ENCODE measurements around the gene RASGRF1.

DNA sequence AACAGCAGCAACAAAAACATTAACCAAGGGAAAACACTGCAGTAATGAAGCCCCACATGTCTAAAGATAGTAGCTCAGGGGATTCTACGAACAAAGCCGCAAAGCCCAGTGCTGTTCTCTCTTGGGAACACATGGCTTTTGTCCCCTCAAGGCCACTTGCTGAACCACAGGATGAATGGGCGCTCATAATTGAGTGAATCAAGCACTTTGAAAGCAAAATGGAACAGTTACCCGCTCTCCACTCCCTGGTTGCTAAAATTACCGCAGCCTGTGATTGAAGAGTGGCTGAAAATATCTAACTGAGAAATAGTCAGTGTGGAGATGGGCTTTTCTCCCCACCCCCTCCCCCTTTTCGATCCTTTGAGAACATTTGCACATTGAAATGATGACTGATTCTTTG is 39.6 kb downstream of the RASGRF1 start:
- TF ChIP-seq, protein P1, sequence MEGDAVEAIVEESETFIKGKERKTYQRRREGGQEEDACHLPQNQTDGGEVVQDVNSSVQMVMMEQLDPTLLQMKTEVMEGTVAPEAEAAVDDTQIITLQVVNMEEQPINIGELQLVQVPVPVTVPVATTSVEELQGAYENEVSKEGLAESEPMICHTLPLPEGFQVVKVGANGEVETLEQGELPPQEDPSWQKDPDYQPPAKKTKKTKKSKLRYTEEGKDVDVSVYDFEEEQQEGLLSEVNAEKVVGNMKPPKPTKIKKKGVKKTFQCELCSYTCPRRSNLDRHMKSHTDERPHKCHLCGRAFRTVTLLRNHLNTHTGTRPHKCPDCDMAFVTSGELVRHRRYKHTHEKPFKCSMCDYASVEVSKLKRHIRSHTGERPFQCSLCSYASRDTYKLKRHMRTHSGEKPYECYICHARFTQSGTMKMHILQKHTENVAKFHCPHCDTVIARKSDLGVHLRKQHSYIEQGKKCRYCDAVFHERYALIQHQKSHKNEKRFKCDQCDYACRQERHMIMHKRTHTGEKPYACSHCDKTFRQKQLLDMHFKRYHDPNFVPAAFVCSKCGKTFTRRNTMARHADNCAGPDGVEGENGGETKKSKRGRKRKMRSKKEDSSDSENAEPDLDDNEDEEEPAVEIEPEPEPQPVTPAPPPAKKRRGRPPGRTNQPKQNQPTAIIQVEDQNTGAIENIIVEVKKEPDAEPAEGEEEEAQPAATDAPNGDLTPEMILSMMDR (conservative IDR thresholded peaks at IDR 0.05), result no peak
- TF ChIP-seq ZFX (IDR thresholded peaks at IDR 0.05), result no peak

Data from C4-2B (cell line).